Left renal pelvis (tissue), 4 donors: ENCODE measurements around the gene ZNF684. TPM values are rescaled to one million over a fixed set of nuclear protein-coding genes. Genes with fewer than 3 reads are reported as not detected.
A peak's percentile ranks its signal among the peaks of the same experiment; 100 is the strongest.
"Not testable (repeated sequence)": the region's sequence is repeated elsewhere in the genome, so short reads cannot be mapped to it uniquely, and the experiment has no call there.

Experiments
- DNase-seq, 4 donors: peaks; one replicate each; pipeline ENCODE4 v3.0.0-alpha.2; 2013; ENCODE audit warnings: low read depth in 4 of 4, low spot score in 3 of 4
- polyA plus RNA-seq, 4 donors: library from polyadenylated mRNA; unstranded; fragments of 120-200 nt; gene quantifications; one replicate each; pipeline ENCODE4 v1.2.1, GENCODE V29; 2013; ENCODE audit not compliant: insufficient read length in 4 of 4

ZNF684 gene
- polyA plus RNA-seq, 4 donors = 6.5 to 12.8 (median 10.9) TPM

GRCh38 chr1:40564913-40565312 is 33.5 kb downstream of the ZNF684 start:
- DNase-seq = no peak

- DNase-seq = no peak
These were observed 36.4 kb downstream of the ZNF684 start for GRCh38 chr1:40567825-40568224.

- DNase-seq = not testable (repeated sequence)
These were observed 43.4 kb downstream of the ZNF684 start for GRCh38 chr1:40574805-40575204.

GRCh38 chr1:40575336-40575735 is 43.9 kb downstream of the ZNF684 start:
- no peak for DNase-seq

GRCh38 chr1:40582116-40582515 is 50.7 kb downstream of the ZNF684 start:
- DNase-seq = no peak

- DNase-seq = no peak
These were observed 52.5 kb downstream of the ZNF684 start for GRCh38 chr1:40583980-40584379.

- DNase-seq = no peak
These were observed 57.1 kb downstream of the ZNF684 start for GRCh38 chr1:40588586-40588985.

- peak in 1 of 4 donors; percentile 3 for DNase-seq
These were observed 60.8 kb downstream of the ZNF684 start for GRCh38 chr1:40592107-40592803.

- no peak for DNase-seq
These were observed 62.2 kb downstream of the ZNF684 start for GRCh38 chr1:40593449-40594186.

GRCh38 chr1:40594187-40594531 is 62.7 kb downstream of the ZNF684 start:
- no peak for DNase-seq

GRCh38 chr1:40595623-40596022 is 64.2 kb downstream of the ZNF684 start:
- no peak for DNase-seq

Other genes with a start within 250 kb of the ZNF684 start
- gene COL9A2, start 214.4 kb upstream of the ZNF684 start, polyA plus RNA-seq = 10 to 100 TPM; 10.7 to 35.6 (median 21.0) TPM
- 10 to 100 TPM; 19.5 to 26.6 (median 24.5) TPM for gene SMAP2, start 157.9 kb upstream of the ZNF684 start, polyA plus RNA-seq
- gene ZFP69B, start 81.2 kb upstream of the ZNF684 start, polyA plus RNA-seq = 1 to 10 TPM; 5.7 to 6.8 (median 6.0) TPM
- 1 to 10 TPM; 6.3 to 9.4 (median 8.2) TPM for gene ZFP69, start 54.3 kb upstream of the ZNF684 start, polyA plus RNA-seq
- 10 to 100 TPM; 11.5 to 14.5 (median 12.8) TPM for gene EXO5, start 22.9 kb upstream of the ZNF684 start, polyA plus RNA-seq
- 1 to 10 TPM; 1.4 to 2.8 (median 1.6) TPM for gene RIMS3, start 134.0 kb downstream of the ZNF684 start, polyA plus RNA-seq
- 100 to 1,000 TPM in 1 of 4 donors, 10 to 100 TPM in 3; 71.0 to 113 (median 96.5) TPM for gene NFYC, start 160.1 kb downstream of the ZNF684 start, polyA plus RNA-seq